IMR-90 (cell line): ENCODE measurements around the gene HPGDS. TPM values are rescaled to one million over a fixed set of nuclear protein-coding genes. Genes with fewer than 3 reads are reported as not detected.

Experiments
- ATAC-seq: fragments of 200-7000 bp; cut with Tn5 transposase; 2 replicates; pipeline ENCODE4 v1.9.1; 2020; ENCODE audit warnings: low read depth, mild to moderate bottlenecking, moderate library complexity
- BruUV-seq: library from RNA; stranded (reverse); fragments of 400-500 nt; replicated peaks from 2 replicates; lab custom pipeline; 2021; lab: Mats Ljungman, UMichigan
- CTCF ChIA-PET: fragments of 300-600 bp; formaldehyde crosslinking; extraction: SDS; loops from one replicate; lab custom pipeline; 2021; ENCODE audit warnings: antibody characterized with exemption; lab: Yijun Ruan, JAX
- POLR2A ChIA-PET: fragments of 300-600 bp; sonication (Branson Sonifier 250); formaldehyde crosslinking; loops from one replicate; lab custom pipeline; 2022; ENCODE audit warnings: antibody characterized with exemption; ENCODE audit not compliant: unreplicated experiment; lab: Charles Lee
- DNase-seq: peaks from one replicate; pipeline ENCODE4 v3.0.0; 2013
- H2AFZ ChIP-seq: replicated peaks from 2 replicates; pipeline ENCODE3; 2013; ENCODE audit warnings: low read length, mild to moderate bottlenecking; ENCODE audit not compliant: poor library complexity
- H2AK5ac ChIP-seq: 2 replicates; pipeline ENCODE4 v1.6.1; 2013; ENCODE audit warnings: low read depth, low read length, inconsistent platforms
- H2AK9ac ChIP-seq: replicated peaks from 2 replicates; pipeline ENCODE3; 2013; ENCODE audit warnings: mild to moderate bottlenecking, low read depth, low read length, moderate library complexity; ENCODE audit not compliant: poor library complexity
- H2BK120ac ChIP-seq: 2 replicates; pipeline ENCODE4 v1.6.1; 2013; ENCODE audit warnings: low read depth, low read length, inconsistent platforms
- H2BK15ac ChIP-seq: 3 replicates; pipeline ENCODE4 v1.6.1; 2013; ENCODE audit warnings: low read depth, low read length, inconsistent platforms
- H2BK20ac ChIP-seq: 2 replicates; pipeline ENCODE4 v1.6.1; 2013; ENCODE audit warnings: low read depth, mild to moderate bottlenecking, inconsistent platforms, low read length, moderate library complexity
- H2BK5ac ChIP-seq: 2 replicates; pipeline ENCODE4 v1.6.1; 2013; ENCODE audit warnings: mild to moderate bottlenecking, low read depth, low read length, inconsistent platforms; ENCODE audit not compliant: poor library complexity, severe bottlenecking
- H3K14ac ChIP-seq: replicated peaks from 2 replicates; pipeline ENCODE4 v1.6.1; 2013; ENCODE audit warnings: low read depth, low read length, inconsistent platforms
- H3K18ac ChIP-seq: 2 replicates; pipeline ENCODE4 v1.6.1; 2013; ENCODE audit warnings: low read depth, low read length, control low read depth
- H3K23ac ChIP-seq: 2 replicates; pipeline ENCODE4 v1.6.1; 2013; ENCODE audit warnings: low read depth, low read length, inconsistent platforms
- H3K27ac ChIP-seq: 2 replicates; pipeline ENCODE4 v1.5.1; 2013; ENCODE audit warnings: mild to moderate bottlenecking, control low read depth, low read length; ENCODE audit not compliant: insufficient read depth
- H3K27me3 ChIP-seq: 2 replicates; pipeline ENCODE4 v1.6.1; 2013; ENCODE audit warnings: low read length; ENCODE audit not compliant: control insufficient read depth, insufficient read depth
- H3K36me3 ChIP-seq: 2 replicates; pipeline ENCODE4 v1.6.1; 2013; ENCODE audit warnings: low read length, mixed read lengths; ENCODE audit not compliant: control insufficient read depth, insufficient read depth
- H3K4ac ChIP-seq: 2 replicates; pipeline ENCODE4 v1.6.1; 2013; ENCODE audit warnings: low read depth, low read length, inconsistent platforms
- H3K4me1 ChIP-seq: 2 replicates; pipeline ENCODE4 v1.6.1; 2013; ENCODE audit warnings: low read length, mixed read lengths; ENCODE audit not compliant: control insufficient read depth, insufficient read depth
- H3K4me2 ChIP-seq: 2 replicates; pipeline ENCODE4 v1.6.1; 2013; ENCODE audit warnings: low read depth, mild to moderate bottlenecking, control low read depth, low read length, moderate library complexity
- H3K4me3 ChIP-seq: 2 replicates; pipeline ENCODE4 v1.5.1; 2013; ENCODE audit warnings: low read depth, mild to moderate bottlenecking, control low read depth, low read length, moderate library complexity; ENCODE audit not compliant: insufficient read depth
- H3K56ac ChIP-seq: 2 replicates; pipeline ENCODE4 v1.6.1; 2013; ENCODE audit warnings: low read length, inconsistent platforms; ENCODE audit not compliant: insufficient read depth; ENCODE audit errors: extremely low read depth
- H3K79me1 ChIP-seq, 2 experiments: 2 replicates each; pipeline ENCODE4 v1.6.1; 2013; ENCODE audit warnings: low read length in 2 of 2, inconsistent platforms in 1 of 2, low read depth in 1 of 2
- H3K9ac ChIP-seq: 2 replicates; pipeline ENCODE4 v1.6.1; 2013; ENCODE audit warnings: low read depth, low read length, control low read depth
- H3K9me1 ChIP-seq: 2 replicates; pipeline ENCODE4 v1.6.1; 2013; ENCODE audit warnings: low read length, inconsistent platforms; ENCODE audit not compliant: insufficient read depth
- H3K9me3 ChIP-seq: 2 replicates; pipeline ENCODE4 v1.6.1; 2013; ENCODE audit warnings: low read length; ENCODE audit not compliant: control insufficient read depth, insufficient read depth
- H4K20me1 ChIP-seq: 2 replicates; pipeline ENCODE4 v1.6.1; 2013; ENCODE audit warnings: low read length, inconsistent platforms; ENCODE audit not compliant: insufficient read depth
- H4K5ac ChIP-seq: 2 replicates; pipeline ENCODE4 v1.6.1; 2013; ENCODE audit warnings: mild to moderate bottlenecking, low read depth, low read length, control low read depth
- H4K8ac ChIP-seq, 2 experiments: 2 replicates each; pipeline ENCODE4 v1.6.1; 2013; ENCODE audit warnings: low read depth in 2 of 2, low read length in 2 of 2, control low read depth in 1 of 2, inconsistent platforms in 1 of 2
- H4K91ac ChIP-seq: 2 replicates; pipeline ENCODE4 v1.6.1; 2013; ENCODE audit warnings: low read depth, low read length, inconsistent platforms; ENCODE audit not compliant: insufficient read depth
- BHLHE40 ChIP-seq: fragments of 150-350 bp; IDR thresholded peaks from 2 replicates; pipeline ENCODE4 v1.6.1; 2016; ENCODE audit warnings: mild to moderate bottlenecking, low read depth, low read length
- CHD1 ChIP-seq: IDR thresholded peaks from 2 replicates; pipeline ENCODE4 v1.6.1; 2012; ENCODE audit warnings: low read depth, low read length, improper control_type of control experiment
- MAFK ChIP-seq: IDR thresholded peaks from 2 replicates; pipeline ENCODE4 v1.6.1; 2012; ENCODE audit warnings: low read depth, low read length, improper control_type of control experiment
- NFE2L2 ChIP-seq: fragments of 150-350 bp; IDR thresholded peaks from 2 replicates; pipeline ENCODE4 v1.6.1; 2016; ENCODE audit warnings: low read depth, mild to moderate bottlenecking, low read length
- POLR2A ChIP-seq: IDR thresholded peaks from 2 replicates; pipeline ENCODE4 v1.6.1; 2012; ENCODE audit warnings: mild to moderate bottlenecking, low read depth, low read length
- RAD21 ChIP-seq: IDR thresholded peaks from 2 replicates; pipeline ENCODE4 v1.6.1; 2012; ENCODE audit warnings: low read length, improper control_type of control experiment
- RCOR1 ChIP-seq: IDR thresholded peaks from 2 replicates; pipeline ENCODE4 v1.6.1; 2012; ENCODE audit warnings: mild to moderate bottlenecking, low read length, improper control_type of control experiment; ENCODE audit not compliant: insufficient replicate concordance
- SMC3 ChIP-seq: fragments of 150-350 bp; IDR thresholded peaks from 2 replicates; pipeline ENCODE4 v1.6.1; 2016; ENCODE audit warnings: low read depth, mild to moderate bottlenecking, antibody characterized with exemption, low read length, moderate library complexity
- WGBS, 2 experiments: methylation state at CpG; one replicate each; pipeline versions ENCODE4 v1.1.5 to v1.1.7; 2013; ENCODE audit warnings: missing lambda C conversion rate in 2 of 2; ENCODE audit not compliant: insufficient read length in 1 of 2; ENCODE audit errors: extremely low coverage in 2 of 2; 5-methylcytosine and 5-hydroxymethylcytosine counted together
- dilution Hi-C: fragments of 300-500 bp; cut with HindIII; formaldehyde crosslinking; loops from one replicate; pipeline ENCODE4 v1.14.3; 2018; ENCODE audit warnings: low sequenced_read_pairs; ENCODE audit not compliant: unreplicated experiment
- in situ Hi-C: fragments of 300-500 bp; cut with MboI; formaldehyde crosslinking; loops from 3 replicates; pipeline ENCODE4 v1.14.3; 2019; ENCODE audit warnings: low sequenced_read_pairs, inconsistent platforms, mixed read lengths
- intact Hi-C: fragments of 100-400 bp; cut with micrococcal nuclease; formaldehyde crosslinking; loops from 2 replicates; pipeline ENCODE4 v1.10.0; 2022
- polyA plus RNA-seq, 3 experiments: library from polyadenylated mRNA; depleted of rRNA; stranded (reverse); fragments of >200 nt; gene quantifications; 2 replicates each; pipeline ENCODE4 v1.2.3, GENCODE V29; 2012; ENCODE audit warnings: low replicate concordance in 1 of 3
- total RNA-seq: library from RNA; depleted of rRNA; stranded (reverse); fragments of >200 nt; gene quantifications from 2 replicates; pipeline ENCODE4 v1.2.3, GENCODE V29; 2012
- TF ChIP-seq, protein P1 (sequence below): fragments of 150-350 bp; IDR thresholded peaks from 2 replicates; pipeline ENCODE4 v1.6.1; 2017; ENCODE audit warnings: mild to moderate bottlenecking, antibody characterized with exemption, low read length, low read depth

HPGDS gene
- total and polyA plus RNA-seq, 2 of the 4 experiments (the other 2 are of a cell fraction) = not detected

- H2AK5ac ChIP-seq = no peak overlapping the region
- H3K4me1 ChIP-seq = no peaks in the 10 kb centered on the region
- no peak overlapping the region for H2AK9ac ChIP-seq
- H3K4me2 ChIP-seq = no peak overlapping the region
- intact Hi-C loops = no loop called here
- H2AFZ ChIP-seq = peak overlapping the region; percentile 1
- no peak overlapping the region for H3K4me3 ChIP-seq
- no peak for TF ChIP-seq MAFK
- no peak for TF ChIP-seq RCOR1
- no peak for TF ChIP-seq SMC3
- no peak for TF ChIP-seq NFE2L2
- no peak for TF ChIP-seq BHLHE40
- TF ChIP-seq, protein P1, sequence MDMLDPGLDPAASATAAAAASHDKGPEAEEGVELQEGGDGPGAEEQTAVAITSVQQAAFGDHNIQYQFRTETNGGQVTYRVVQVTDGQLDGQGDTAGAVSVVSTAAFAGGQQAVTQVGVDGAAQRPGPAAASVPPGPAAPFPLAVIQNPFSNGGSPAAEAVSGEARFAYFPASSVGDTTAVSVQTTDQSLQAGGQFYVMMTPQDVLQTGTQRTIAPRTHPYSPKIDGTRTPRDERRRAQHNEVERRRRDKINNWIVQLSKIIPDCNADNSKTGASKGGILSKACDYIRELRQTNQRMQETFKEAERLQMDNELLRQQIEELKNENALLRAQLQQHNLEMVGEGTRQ = no peak
- no peak for TF ChIP-seq RAD21
- TF ChIP-seq CHD1 = no peak
- TF ChIP-seq POLR2A = no peak
- no peaks in the 10 kb centered on the region for H3K9me3 ChIP-seq
- peaks cover 2% of the 10 kb centered on the region; the same call in 1 of the 2 replicates for H3K27me3 ChIP-seq
- H4K20me1 ChIP-seq = no peaks in the 10 kb centered on the region
- H3K23ac ChIP-seq = no peak overlapping the region
- H3K79me1 ChIP-seq = no peaks in the 10 kb centered on the region
- ChIA-PET CTCF (no interaction called here), POLR2A (no interaction called here)
- no peak overlapping the region for H3K4ac ChIP-seq
- no peak overlapping the region for H4K5ac ChIP-seq
- H2BK120ac ChIP-seq = no peak overlapping the region
- H3K56ac ChIP-seq = no peak overlapping the region
- H4K8ac ChIP-seq = no peak overlapping the region
- DNase-seq (no peak), ATAC-seq (no peak)
- in situ Hi-C loops = no loop called here
- no peak overlapping the region for H4K91ac ChIP-seq
- H3K27ac ChIP-seq = no peak overlapping the region
- dilution Hi-C loops = no loop called here
- no TSS peak for BruUV-seq
- no peak overlapping the region for H2BK15ac ChIP-seq
- WGBS, 2 experiments = no CpG with 5 or more reads among the region's 4 CpGs
- H3K9ac ChIP-seq = no peak overlapping the region
- no peak overlapping the region for H3K18ac ChIP-seq
- H2BK20ac ChIP-seq = no peak overlapping the region
- H3K9me1 ChIP-seq = no peaks in the 10 kb centered on the region
- H3K14ac ChIP-seq = no peak overlapping the region
- no peak overlapping the region for H2BK5ac ChIP-seq
- H3K36me3 ChIP-seq = no peaks in the 10 kb centered on the region
Observed at GRCh38 chr4:94345266-94345665, 2.6 kb upstream of the HPGDS start.
